H1 (cell line): ENCODE measurements around the gene TBC1D13. TPM values are rescaled to one million over a fixed set of nuclear protein-coding genes. Genes with fewer than 3 reads are reported as not detected.

Source experiments
- CTCF ChIA-PET: fragments of 300-600 bp; sonication (Branson Sonifier 250); formaldehyde crosslinking; loops from one replicate; lab custom pipeline; 2021; ENCODE audit not compliant: partially characterized antibody; lab: Charles Lee
- POLR2A ChIA-PET: fragments of 300-600 bp; sonication (Branson Sonifier 250); formaldehyde crosslinking; loops from one replicate; lab custom pipeline; 2021; ENCODE audit warnings: inconsistent platforms; ENCODE audit not compliant: partially characterized antibody; lab: Charles Lee
- DNase-seq, 2 experiments: peaks; one replicate each; pipeline versions ENCODE4 v3.0.0 to v3.0.0-alpha.2; 2010 to 2022; ENCODE audit warnings: low spot score in 2 of 2, low read depth in 1 of 2, mixed read lengths in 1 of 2
- FAIRE-seq: peaks from 2 replicates; lab custom pipeline; 2011; peaks lifted over from hg19 to GRCh38; lab: Jason Lieb, UNC
- H2AFZ ChIP-seq: 2 replicates; pipeline ENCODE4 v1.8.1; 2012; ENCODE audit warnings: low read length, inconsistent platforms
- H2AK5ac ChIP-seq: 2 replicates; pipeline ENCODE4 v1.6.1; 2013; ENCODE audit warnings: low read depth, low read length
- H2BK120ac ChIP-seq: replicated peaks from 2 replicates; pipeline ENCODE3; 2013; ENCODE audit warnings: low read depth, low read length, inconsistent platforms
- H2BK12ac ChIP-seq: 2 replicates; pipeline ENCODE4 v1.6.1; 2013; ENCODE audit warnings: low read depth, low read length
- H2BK15ac ChIP-seq: 2 replicates; pipeline ENCODE4 v1.6.1; 2013; ENCODE audit warnings: low read length
- H2BK20ac ChIP-seq: 2 replicates; pipeline ENCODE4 v1.6.1; 2013; ENCODE audit warnings: low read length
- H2BK5ac ChIP-seq: 2 replicates; pipeline ENCODE4 v1.6.1; 2013; ENCODE audit warnings: low read depth, low read length
- H3K14ac ChIP-seq: 2 replicates; pipeline ENCODE4 v1.6.1; 2013; ENCODE audit warnings: inconsistent platforms; ENCODE audit not compliant: insufficient read length
- H3K18ac ChIP-seq: 2 replicates; pipeline ENCODE4 v1.6.1; 2013; ENCODE audit warnings: low read length; ENCODE audit errors: extremely low read depth
- H3K23ac ChIP-seq: 2 replicates; pipeline ENCODE4 v1.6.1; 2013; ENCODE audit warnings: inconsistent platforms; ENCODE audit not compliant: insufficient read length
- H3K23me2 ChIP-seq: 2 replicates; pipeline ENCODE4 v1.6.1; 2013; ENCODE audit warnings: low read depth, low read length
- H3K27ac ChIP-seq: 2 replicates; pipeline ENCODE4 v1.6.1; 2011; ENCODE audit warnings: low read depth, low read length, inconsistent platforms
- H3K27me3 ChIP-seq, 4 experiments: replicated peaks in 1 of 4; 1 replicate in 1 of 4; 2 replicates in 3 of 4; pipeline versions ENCODE4 v1.6.1 to v1.8.1; 2011 to 2013; ENCODE audit warnings: low read length in 3 of 4, mild to moderate bottlenecking in 3 of 4, inconsistent platforms in 2 of 4, mixed read lengths in 2 of 4, moderate library complexity in 1 of 4; ENCODE audit not compliant: control insufficient read depth in 3 of 4, insufficient read depth in 3 of 4; ENCODE audit errors: extremely low read depth in 1 of 4
- H3K36me3 ChIP-seq, 4 experiments: 2 replicates each; pipeline versions ENCODE4 v1.6.1 to v1.8.1; 2011 to 2013; ENCODE audit warnings: mild to moderate bottlenecking in 4 of 4, low read length in 3 of 4, moderate library complexity in 2 of 4, control low read depth in 1 of 4, inconsistent platforms in 1 of 4; ENCODE audit not compliant: insufficient read depth in 4 of 4, control insufficient read depth in 2 of 4
- H3K4ac ChIP-seq: replicated peaks from 2 replicates; pipeline ENCODE3; 2013; ENCODE audit warnings: low read length, low read depth, mixed read lengths, inconsistent platforms; ENCODE audit not compliant: insufficient read length
- H3K4me1 ChIP-seq, 4 experiments: replicated peaks in 1 of 4; 1 replicate in 1 of 4; 2 replicates in 3 of 4; pipeline versions ENCODE4 v1.6.1 to v1.8.1; 2011 to 2013; ENCODE audit warnings: low read length in 3 of 4, inconsistent platforms in 2 of 4, mixed read lengths in 1 of 4; ENCODE audit not compliant: insufficient read depth in 4 of 4, control insufficient read depth in 3 of 4
- H3K4me2 ChIP-seq, 2 experiments: 2 replicates each; pipeline versions ENCODE4 v1.6.1 to v1.8.1; 2011 to 2013; ENCODE audit warnings: low read depth in 2 of 2, low read length in 2 of 2, control low read depth in 1 of 2, inconsistent platforms in 1 of 2, mild to moderate bottlenecking in 1 of 2; ENCODE audit not compliant: insufficient read depth in 1 of 2
- H3K4me3 ChIP-seq, 4 experiments: fragments of 200-600, 300-600 bp in 1 of 4; sonication (generic), shearing (Covaris generic), sonication (Bioruptor Twin) in 1 of 4; 2 replicates each; pipeline versions ENCODE4 v1.5.1 to v1.8.1; 2011 to 2016; ENCODE audit warnings: low read length in 4 of 4, low read depth in 3 of 4, control low read depth in 2 of 4, inconsistent platforms in 2 of 4, mild to moderate bottlenecking in 2 of 4, mixed read lengths in 1 of 4, moderate library complexity in 1 of 4; ENCODE audit not compliant: insufficient read depth in 2 of 4; ENCODE audit errors: extremely low read depth in 1 of 4
- H3K56ac ChIP-seq: replicated peaks from 2 replicates; pipeline ENCODE3; 2013; ENCODE audit warnings: low read depth, mild to moderate bottlenecking, mixed read lengths, low read length, inconsistent platforms; ENCODE audit not compliant: insufficient read length
- H3K79me1 ChIP-seq: 2 replicates; pipeline ENCODE4 v1.6.1; 2013; ENCODE audit warnings: low read depth, low read length, control low read depth
- H3K79me2 ChIP-seq, 2 experiments: 2 replicates each; pipeline versions ENCODE4 v1.6.1 to v1.8.1; 2012 to 2013; ENCODE audit warnings: low read length in 2 of 2, mild to moderate bottlenecking in 2 of 2, inconsistent platforms in 1 of 2; ENCODE audit not compliant: insufficient read depth in 2 of 2, control insufficient read depth in 1 of 2
- H3K9ac ChIP-seq, 4 experiments: replicated peaks in 1 of 4; 1 replicate in 1 of 4; 2 replicates in 3 of 4; pipeline versions ENCODE4 v1.6.1 to v1.8.1; 2011 to 2013; ENCODE audit warnings: low read depth in 3 of 4, low read length in 3 of 4, control low read depth in 2 of 4, mild to moderate bottlenecking in 2 of 4, moderate library complexity in 2 of 4, inconsistent platforms in 1 of 4; ENCODE audit errors: extremely low read depth in 1 of 4
- H3K9me3 ChIP-seq, 2 experiments: 2 replicates each; pipeline versions ENCODE4 v1.6.1 to v1.8.1; 2012 to 2013; ENCODE audit warnings: mild to moderate bottlenecking in 2 of 2, moderate library complexity in 2 of 2, control low read depth in 1 of 2, inconsistent platforms in 1 of 2, low read depth in 1 of 2, low read length in 1 of 2, mixed read lengths in 1 of 2; ENCODE audit not compliant: insufficient read depth in 2 of 2
- H4K20me1 ChIP-seq, 2 experiments: replicated peaks in 1 of 2; 2 replicates each; pipeline versions ENCODE3 to v1.8.1; 2011 to 2013; ENCODE audit warnings: inconsistent platforms in 2 of 2, low read length in 2 of 2, mild to moderate bottlenecking in 1 of 2; ENCODE audit not compliant: insufficient read depth in 2 of 2, control insufficient read depth in 1 of 2
- H4K5ac ChIP-seq: 2 replicates; pipeline ENCODE4 v1.6.1; 2013; ENCODE audit warnings: low read length, low read depth, mixed read lengths, inconsistent platforms; ENCODE audit not compliant: insufficient read length
- H4K8ac ChIP-seq: 2 replicates; pipeline ENCODE4 v1.8.0; 2013; ENCODE audit warnings: mild to moderate bottlenecking, moderate library complexity, low read length, inconsistent platforms; ENCODE audit not compliant: insufficient read depth; ENCODE audit errors: extremely low read depth
- H4K91ac ChIP-seq: replicated peaks from 2 replicates; pipeline ENCODE3; 2013; ENCODE audit warnings: low read length, mixed read lengths, inconsistent platforms; ENCODE audit not compliant: insufficient read length
- NANOG ChIP-seq: IDR thresholded peaks from 2 replicates; pipeline ENCODE4 v1.6.1; 2011; ENCODE audit warnings: low read length, low read depth, mild to moderate bottlenecking, inconsistent platforms; ENCODE audit not compliant: insufficient read depth, poor library complexity, severe bottlenecking
- POLR2AphosphoS5 ChIP-seq: IDR thresholded peaks from 2 replicates; pipeline ENCODE4 v1.6.1; 2011; ENCODE audit warnings: low read depth, low read length
- SP1 ChIP-seq: IDR thresholded peaks from 2 replicates; pipeline ENCODE4 v1.6.1; 2011; ENCODE audit warnings: low read depth, low read length
- WGBS, 2 experiments: shearing (Covaris generic) in 1 of 2; methylation state at CpG; one replicate each; pipeline versions ENCODE4 v1.1.6 to v1.1.7; 2013 to 2015; ENCODE audit warnings: low lambda C conversion rate in 2 of 2, mixed read lengths in 2 of 2, inconsistent platforms in 1 of 2, low coverage in 1 of 2, missing lambda C conversion rate in 1 of 2; ENCODE audit not compliant: insufficient replicate concordance in 2 of 2, insufficient coverage in 1 of 2, insufficient read length in 1 of 2; ENCODE audit errors: extremely low coverage in 1 of 2, missing lambda C conversion rate in 1 of 2; 5-methylcytosine and 5-hydroxymethylcytosine counted together
- polyA plus RNA-seq, 7 experiments: library from polyadenylated mRNA; depleted of rRNA in 3 of 7; stranded (reverse) in 5 of 7; unstranded in 2 of 7; fragments of >200 nt in 5 of 7; fragments of 200-250 nt in 2 of 7; gene quantifications; 1 replicate in 5 of 7; 2 replicates in 1 of 7; 4 replicates in 1 of 7; pipeline versions ENCODE4 v1.2.1 to v1.2.3, GENCODE V29; 2011 to 2013; ENCODE audit warnings: missing spikeins in 2 of 7, mixed read lengths in 2 of 7
- total RNA-seq: library from RNA; stranded (reverse); fragmentation: NEBNext Ultra II Directional; extraction: Animal tissue kit (Norgen Biotek cat#: 25700); gene quantifications from 2 replicates; pipeline ENCODE4 v1.2.1, GENCODE V29; 2021

The TBC1D13 gene
- total and polyA plus RNA-seq, 2 of the 8 experiments (the other 6 are each of a cell fraction or from before 2014, with no cell fraction given) = 21.3 to 24.7 TPM

DNA sequence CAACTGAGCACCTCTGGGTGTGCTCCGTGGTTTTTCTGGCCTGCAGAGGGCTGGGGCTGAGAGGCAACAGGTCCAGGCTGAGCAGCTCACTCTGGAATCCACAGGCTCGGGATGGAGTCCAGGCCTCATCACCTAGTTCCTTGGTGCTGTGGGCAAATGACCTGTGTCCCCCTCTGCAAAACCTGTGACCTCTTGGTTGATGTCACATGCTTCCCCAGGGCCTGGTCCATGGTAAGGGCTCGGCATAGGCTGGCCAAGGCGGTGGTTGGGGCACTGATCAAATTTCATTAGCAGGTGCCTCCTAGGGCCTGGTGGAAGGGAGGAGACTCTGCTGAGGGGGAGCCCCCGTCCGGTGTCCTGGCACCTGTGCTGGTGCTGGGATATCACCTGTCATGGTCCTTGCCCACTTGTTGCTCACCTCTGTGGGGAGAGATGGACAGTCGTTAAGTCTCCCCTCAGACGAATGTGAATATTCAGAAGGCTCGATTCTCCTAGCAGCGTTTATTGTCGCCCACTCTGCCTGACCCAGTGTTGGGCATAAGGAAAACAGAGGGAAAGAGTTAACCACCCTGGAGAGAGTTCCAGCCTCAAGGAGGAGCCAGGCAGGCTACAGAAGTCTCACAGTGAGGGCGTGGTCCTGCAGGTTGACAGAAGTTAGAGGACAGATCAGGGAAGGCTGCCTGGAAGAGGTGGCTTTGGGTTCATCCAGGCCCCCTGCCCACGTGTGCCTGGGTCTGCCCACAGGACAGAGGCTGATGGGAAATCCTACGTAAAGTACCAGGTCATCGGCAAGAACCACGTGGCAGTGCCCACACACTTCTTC lies 34.7 kb downstream of the TBC1D13 start:
- Histone ChIP-seq H4K20me1 (peaks cover 5 to 26% of the 10 kb centered on the region in 2 experiments), H3K36me3 (peaks cover 24 to 52% (median 45%) of the 10 kb centered on the region in 4 experiments), H3K9ac (no peak overlapping the region), H3K4me1 (peaks cover 0 to 11% (median 3%) of the 10 kb centered on the region in 4 experiments; a peak in 2 of 7 replicates), H2BK5ac (peak overlapping the region; percentile 16; the same call in 1 of the 2 replicates), H2BK20ac (no peak overlapping the region), H2BK15ac (no peak overlapping the region), H3K4me3 (no peak overlapping the region), H4K5ac (no peak overlapping the region), H3K27ac (no peak overlapping the region), H3K23me2 (peaks cover 7% of the 10 kb centered on the region; the same call in 1 of the 2 replicates), H3K4ac (no peak overlapping the region), H2AFZ (no peak overlapping the region), H4K8ac (no peak overlapping the region), H2AK5ac (no peak overlapping the region), H3K79me1 (no peaks in the 10 kb centered on the region; the same call in 1 of the 2 replicates), H3K9me3 (no peaks in the 10 kb centered on the region), H3K14ac (no peak overlapping the region), H2BK120ac (no peak overlapping the region), H3K56ac (no peak overlapping the region), H3K27me3 (no peaks in the 10 kb centered on the region), H3K4me2 (no peak overlapping the region), H4K91ac (no peak overlapping the region), H3K23ac (no peak overlapping the region), H3K79me2 (no peaks in the 10 kb centered on the region), H2BK12ac (no peak overlapping the region), H3K18ac (no peak overlapping the region)
- WGBS, 2 experiments = 91% methylated on average over 14 of the region's 16 CpGs; no CpG with 5 or more reads in 1 of the 2 experiments
- ChIA-PET POLR2A (interaction anchor here (0.6 to 5.1 kb wide), 4 partner anchors 10 to 102 kb away, joined by 3 to 37 read pairs (median 4); no protein-coding TSS in a partner anchor), CTCF (interaction anchor here (1.3 kb wide), 1 partner anchor 106 kb away, joined by 3 read pairs; no protein-coding TSS in a partner anchor)
- TF ChIP-seq POLR2AphosphoS5 = 0 out of 2 replicates have a peak, but pooled peaks have one; percentile 17
- TF ChIP-seq NANOG = no peak
- no peak for TF ChIP-seq SP1
- FAIRE-seq = no peak
- no peak for DNase-seq
